ENCODE measurements around the gene GSC. TPM values are rescaled to one million over a fixed set of nuclear protein-coding genes. Genes with fewer than 3 reads are reported as not detected.

GSC gene
- total RNA-seq, 2 donors from 2014 or later, result not detected

DNA sequence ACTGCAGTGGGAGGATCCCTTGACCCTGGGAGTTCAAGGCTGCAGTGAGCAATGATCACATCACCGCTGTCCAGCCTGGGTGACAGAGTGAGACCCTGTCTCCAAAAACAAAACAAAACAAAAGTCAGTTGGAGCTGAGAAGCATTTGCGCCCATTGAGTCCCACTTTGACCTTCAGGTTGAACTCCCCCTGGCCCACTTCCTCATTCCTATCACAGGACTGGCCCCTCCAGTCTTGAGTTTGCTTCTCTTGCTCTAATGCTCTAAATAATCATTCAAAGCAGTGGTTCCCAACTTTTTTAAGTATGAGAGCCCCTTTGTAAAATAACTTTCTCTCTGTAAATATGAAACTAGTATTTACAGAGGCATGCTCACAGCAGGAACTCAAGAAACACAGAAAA is 28.0 kb upstream of the GSC start:
- TF ChIP-seq, protein P1, sequence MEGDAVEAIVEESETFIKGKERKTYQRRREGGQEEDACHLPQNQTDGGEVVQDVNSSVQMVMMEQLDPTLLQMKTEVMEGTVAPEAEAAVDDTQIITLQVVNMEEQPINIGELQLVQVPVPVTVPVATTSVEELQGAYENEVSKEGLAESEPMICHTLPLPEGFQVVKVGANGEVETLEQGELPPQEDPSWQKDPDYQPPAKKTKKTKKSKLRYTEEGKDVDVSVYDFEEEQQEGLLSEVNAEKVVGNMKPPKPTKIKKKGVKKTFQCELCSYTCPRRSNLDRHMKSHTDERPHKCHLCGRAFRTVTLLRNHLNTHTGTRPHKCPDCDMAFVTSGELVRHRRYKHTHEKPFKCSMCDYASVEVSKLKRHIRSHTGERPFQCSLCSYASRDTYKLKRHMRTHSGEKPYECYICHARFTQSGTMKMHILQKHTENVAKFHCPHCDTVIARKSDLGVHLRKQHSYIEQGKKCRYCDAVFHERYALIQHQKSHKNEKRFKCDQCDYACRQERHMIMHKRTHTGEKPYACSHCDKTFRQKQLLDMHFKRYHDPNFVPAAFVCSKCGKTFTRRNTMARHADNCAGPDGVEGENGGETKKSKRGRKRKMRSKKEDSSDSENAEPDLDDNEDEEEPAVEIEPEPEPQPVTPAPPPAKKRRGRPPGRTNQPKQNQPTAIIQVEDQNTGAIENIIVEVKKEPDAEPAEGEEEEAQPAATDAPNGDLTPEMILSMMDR (IDR thresholded peaks at IDR 0.05), result no peak
- H3K27ac ChIP-seq, result no peak overlapping the region
- no peaks in the 10 kb centered on the region for H3K4me1 ChIP-seq
- no peaks in the 10 kb centered on the region for H3K27me3 ChIP-seq
- no peak overlapping the region for H3K4me3 ChIP-seq
- H3K9me3 ChIP-seq, result no peaks in the 10 kb centered on the region
- H3K36me3 ChIP-seq, result no peaks in the 10 kb centered on the region
- intact Hi-C loops (cut with DNase I), result no loop called here
- no peak for DNase-seq
- no peak overlapping the region for H3K9ac ChIP-seq (ENCODE audit: low read depth in 2 of 2, low read length in 2 of 2)

GRCh38 chr14:94796278-94796677 is 26.4 kb upstream of the GSC start:
- TF ChIP-seq, protein P1 (IDR thresholded peaks at IDR 0.05), result no peak
- Histone ChIP-seq H3K36me3 (no peaks in the 10 kb centered on the region), H3K9ac (ENCODE audit: low read depth in 2 of 2, low read length in 2 of 2) (no peak overlapping the region), H3K27ac (no peak overlapping the region), H3K4me3 (no peak overlapping the region), H3K27me3 (no peaks in the 10 kb centered on the region), H3K4me1 (no peaks in the 10 kb centered on the region), H3K9me3 (no peaks in the 10 kb centered on the region)
- intact Hi-C loops (cut with DNase I), result no loop called here
- no peak for DNase-seq

DNA sequence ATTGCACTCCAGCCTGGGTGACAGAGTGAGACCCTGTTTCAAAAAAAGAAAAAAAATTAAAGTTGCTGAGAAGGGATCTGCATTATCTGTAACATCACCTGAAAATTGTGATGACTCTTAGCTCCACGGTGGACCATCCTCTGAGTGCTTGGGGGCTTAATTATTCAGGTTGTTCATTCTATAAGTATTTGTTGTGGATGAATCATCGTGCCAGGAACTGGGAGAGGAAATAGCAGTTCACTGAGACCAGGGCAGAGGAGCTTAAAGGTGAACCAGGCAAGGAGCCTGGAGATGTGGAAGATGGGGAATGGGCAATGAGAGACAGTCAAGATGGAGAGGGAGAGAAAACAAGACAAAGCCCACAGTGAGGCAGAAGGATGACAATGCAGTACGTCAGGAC is 25.5 kb upstream of the GSC start:
- Histone ChIP-seq H3K4me3 (no peak overlapping the region), H3K27me3 (no peaks in the 10 kb centered on the region), H3K27ac (no peak overlapping the region), H3K9ac (ENCODE audit: low read depth in 2 of 2, low read length in 2 of 2) (no peak overlapping the region), H3K4me1 (no peaks in the 10 kb centered on the region), H3K36me3 (no peaks in the 10 kb centered on the region), H3K9me3 (no peaks in the 10 kb centered on the region)
- intact Hi-C loops (cut with DNase I), result no loop called here
- TF ChIP-seq, protein P1 (IDR thresholded peaks at IDR 0.05), result no peak
- DNase-seq, result no peak

DNA sequence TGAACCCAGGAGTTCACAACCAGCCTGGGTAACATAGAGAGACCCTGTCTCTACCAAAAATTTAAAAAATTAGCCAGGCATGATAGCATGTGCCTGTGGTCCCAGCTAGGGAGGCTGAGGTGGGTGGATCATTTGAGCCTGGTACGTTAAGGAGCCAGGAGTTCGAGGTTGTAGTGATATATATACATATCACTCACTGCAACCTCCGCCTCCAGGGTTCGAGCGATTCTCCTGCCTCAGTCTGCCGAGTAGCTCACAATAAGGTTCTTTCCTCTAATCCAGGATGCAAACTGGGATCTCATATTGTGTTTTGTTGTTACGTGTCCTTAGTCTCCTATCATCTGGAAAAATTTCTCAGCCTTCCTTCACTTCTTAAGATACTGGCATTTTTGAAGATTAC is 24.0 kb upstream of the GSC start:
- H3K9ac ChIP-seq (ENCODE audit: low read depth in 2 of 2, low read length in 2 of 2), result no peak overlapping the region
- TF ChIP-seq, protein P1 (IDR thresholded peaks at IDR 0.05), result no peak
- H3K4me1 ChIP-seq, result no peaks in the 10 kb centered on the region
- no peak overlapping the region for H3K4me3 ChIP-seq
- no peak for DNase-seq
- H3K27me3 ChIP-seq, result no peaks in the 10 kb centered on the region
- no peak overlapping the region for H3K27ac ChIP-seq
- intact Hi-C loops (cut with DNase I), result no loop called here
- H3K36me3 ChIP-seq, result no peaks in the 10 kb centered on the region
- no peaks in the 10 kb centered on the region for H3K9me3 ChIP-seq

DNA sequence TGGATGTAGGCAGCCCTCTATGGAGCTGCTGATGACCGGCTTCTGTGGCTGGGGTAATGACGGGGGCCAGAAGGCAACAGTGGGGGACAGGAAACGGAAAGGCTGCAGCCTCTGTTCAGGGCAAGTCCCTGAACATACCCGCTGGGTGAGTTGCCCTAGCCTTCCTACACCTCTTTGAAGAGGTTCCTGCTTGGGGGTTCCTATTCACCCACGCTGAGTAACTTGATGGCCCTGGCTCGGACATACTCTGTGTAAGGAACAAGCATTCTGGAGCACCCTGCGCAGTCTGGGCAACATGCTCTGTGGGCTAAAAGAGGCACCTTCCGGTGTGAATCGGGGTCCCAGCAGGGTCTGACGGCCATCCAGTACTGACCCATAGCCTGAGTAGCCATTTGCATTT is 17.7 kb upstream of the GSC start:
- intact Hi-C loops (cut with DNase I), result no loop called here
- H3K4me1 ChIP-seq, result no peaks in the 10 kb centered on the region
- no peaks in the 10 kb centered on the region for H3K36me3 ChIP-seq
- TF ChIP-seq, protein P1 (IDR thresholded peaks at IDR 0.05), result no peak
- H3K27me3 ChIP-seq, result no peaks in the 10 kb centered on the region
- no peak overlapping the region for H3K4me3 ChIP-seq
- H3K9ac ChIP-seq (ENCODE audit: low read depth in 2 of 2, low read length in 2 of 2), result no peak overlapping the region
- H3K9me3 ChIP-seq, result no peaks in the 10 kb centered on the region
- no peak for DNase-seq
- no peak overlapping the region for H3K27ac ChIP-seq

DNA sequence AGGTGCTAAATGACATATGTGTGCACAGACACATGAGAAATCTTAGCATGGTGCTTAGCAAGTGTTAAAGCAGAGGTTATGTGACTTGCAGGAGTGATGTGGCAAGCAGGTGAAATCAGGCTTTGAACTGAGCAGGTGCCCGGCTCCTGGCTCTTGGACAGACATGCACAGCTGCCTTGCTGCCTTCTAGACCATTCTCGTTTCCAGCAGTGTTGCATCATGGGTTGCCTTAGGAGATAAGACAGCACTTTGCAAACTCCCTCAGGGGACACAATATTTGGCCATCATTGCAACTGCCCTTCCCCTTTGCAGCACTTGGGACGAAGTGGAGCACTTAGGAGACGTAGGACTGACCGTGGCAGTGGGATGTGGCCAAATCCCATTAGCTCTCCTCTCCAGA is 17.2 kb upstream of the GSC start:
- Histone ChIP-seq H3K4me3 (no peak overlapping the region), H3K36me3 (no peaks in the 10 kb centered on the region), H3K9me3 (no peaks in the 10 kb centered on the region), H3K27ac (no peak overlapping the region), H3K9ac (ENCODE audit: low read depth in 2 of 2, low read length in 2 of 2) (no peak overlapping the region), H3K27me3 (no peaks in the 10 kb centered on the region), H3K4me1 (no peaks in the 10 kb centered on the region)
- intact Hi-C loops (cut with DNase I), result no loop called here
- TF ChIP-seq, protein P1 (IDR thresholded peaks at IDR 0.05), result no peak
- no peak for DNase-seq

Measured in colonic mucosa (tissue), 4 donors.